ENCODE results near the gene NAGLU. TPM values are rescaled to one million over a fixed set of nuclear protein-coding genes. Genes with fewer than 3 reads are reported as not detected.
A peak's percentile ranks its signal among the peaks of the same experiment; 100 is the strongest.

Gene NAGLU
- total RNA-seq, 1 donor from 2014 or later, result 6.2 TPM

DNA sequence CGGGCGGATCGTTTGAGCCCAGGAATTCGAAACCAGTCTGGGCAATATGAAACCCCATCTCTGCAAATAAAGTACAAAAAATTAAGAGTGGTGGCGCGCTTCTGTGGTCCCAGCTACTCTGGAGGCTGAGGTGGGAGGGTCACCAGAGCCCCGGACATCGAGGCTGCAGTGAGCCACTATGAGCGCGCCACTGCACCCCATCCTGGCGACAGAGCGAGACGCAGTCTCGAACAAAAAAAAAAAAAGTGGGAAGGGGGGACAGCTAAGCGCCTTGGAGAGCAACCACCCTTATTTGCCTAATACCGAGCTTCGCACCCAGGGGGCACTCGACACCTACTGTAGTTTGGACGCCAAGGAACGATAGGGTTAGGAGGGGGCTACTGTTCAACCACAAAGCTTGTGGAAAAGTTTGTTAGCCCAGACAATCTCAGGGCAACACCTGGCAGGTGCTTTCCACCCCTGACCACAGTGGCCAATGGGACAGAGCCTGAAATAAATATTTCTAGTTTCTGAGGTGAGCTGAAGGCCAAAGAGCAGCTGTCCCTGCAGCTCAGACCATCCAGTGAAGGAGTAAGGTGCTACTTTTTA lies 42.3 kb downstream of the NAGLU start:
- peak overlapping the region; percentile 79 for H3K4me2 ChIP-seq
- no peak overlapping the region for H2AFZ ChIP-seq (replicated peaks)
- H3K27ac Mint-ChIP-seq, result peak overlapping the region; percentile 99
- H3K4me1 Mint-ChIP-seq, result peaks cover 28% of the 10 kb centered on the region
- TF ChIP-seq EZH2 (IDR thresholded peaks at IDR 0.05) (peak; percentile 24), CTCF (IDR thresholded peaks at IDR 0.05) (peak; percentile 73), EZH2phosphoT487 (IDR thresholded peaks at IDR 0.05) (no peak)
- H3K79me2 ChIP-seq (ENCODE audit: low read depth), result peaks cover 25% of the 10 kb centered on the region
- peak overlapping the region; percentile 100 for H3K4me3 Mint-ChIP-seq
- H3K9ac ChIP-seq, result peak overlapping the region; percentile 42
- H3K9me3 Mint-ChIP-seq, result no peaks in the 10 kb centered on the region
- DNase-seq (ENCODE audit: low spot score), result peak; percentile 92
- no peaks in the 10 kb centered on the region for H3K27me3 ChIP-seq
- H3K27me3 Mint-ChIP-seq (ENCODE audit: insufficient read depth, low read depth), result peaks cover 6% of the 10 kb centered on the region
- no peak overlapping the region for H3K27ac ChIP-seq
- H3K4me1 ChIP-seq, result peaks cover 14% of the 10 kb centered on the region
- H3K9me3 ChIP-seq (ENCODE audit: low read depth), result no peaks in the 10 kb centered on the region
- peaks cover 41% of the 10 kb centered on the region for H3F3A ChIP-seq (ENCODE audit: low read depth)
- H3K36me3 Mint-ChIP-seq, result peaks cover 23% of the 10 kb centered on the region
- H3K36me3 ChIP-seq, result no peaks in the 10 kb centered on the region
- peaks cover 11% of the 10 kb centered on the region for H4K20me1 ChIP-seq (ENCODE audit: low read depth)
- H3K4me3 ChIP-seq, result peak overlapping the region; percentile 67

- no peaks in the 10 kb centered on the region for H3K9me3 Mint-ChIP-seq
These were observed 43.9 kb downstream of the NAGLU start for GRCh38 chr17:42579794-42580551.

DNA sequence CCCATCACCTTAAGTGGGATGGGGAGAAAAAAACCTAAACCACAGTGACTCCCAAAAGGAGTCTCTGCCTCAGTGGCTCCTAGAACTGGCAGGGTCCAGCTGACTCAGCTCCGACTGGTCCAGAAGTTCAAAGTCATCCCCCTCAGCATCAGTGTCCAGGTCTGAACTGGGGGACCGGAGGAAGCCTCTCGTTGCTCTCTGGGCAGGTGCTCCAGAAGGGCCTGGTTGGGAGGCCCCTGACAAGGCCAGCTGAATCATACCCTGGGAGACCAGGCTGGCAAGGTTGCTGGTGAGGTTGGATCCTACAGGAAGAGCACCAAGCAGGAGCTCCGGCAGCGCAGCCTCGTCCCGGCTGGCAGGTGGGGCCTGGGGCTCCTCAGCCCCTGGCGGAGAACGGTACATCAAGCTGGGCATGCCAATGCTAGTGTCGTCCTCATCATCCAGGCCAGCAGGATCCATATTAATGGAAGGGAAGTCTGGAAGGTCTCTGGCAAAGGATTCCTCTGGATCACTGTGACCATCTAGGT lies 45.8 kb downstream of the NAGLU start:
- H2AFZ ChIP-seq (replicated peaks), result no peak overlapping the region
- H3K9me3 ChIP-seq (ENCODE audit: low read depth), result no peaks in the 10 kb centered on the region
- H3K36me3 Mint-ChIP-seq, result peaks cover 22% of the 10 kb centered on the region
- H3K4me1 ChIP-seq, result peaks cover 5% of the 10 kb centered on the region
- H3K79me2 ChIP-seq (ENCODE audit: low read depth), result peaks cover 6% of the 10 kb centered on the region
- no peak overlapping the region for H3K27ac ChIP-seq
- H3K9me3 Mint-ChIP-seq, result no peaks in the 10 kb centered on the region
- no peak overlapping the region for H3K4me3 Mint-ChIP-seq
- H3F3A ChIP-seq (ENCODE audit: low read depth), result peaks cover 27% of the 10 kb centered on the region
- no peak overlapping the region for H3K4me3 ChIP-seq
- no peak overlapping the region for H3K9ac ChIP-seq
- H3K27me3 Mint-ChIP-seq (ENCODE audit: insufficient read depth, low read depth), result peaks cover 3% of the 10 kb centered on the region
- no peak overlapping the region for H3K4me2 ChIP-seq
- no peak for TF ChIP-seq EZH2 (IDR thresholded peaks at IDR 0.05)
- TF ChIP-seq EZH2phosphoT487 (IDR thresholded peaks at IDR 0.05), result no peak
- TF ChIP-seq CTCF (IDR thresholded peaks at IDR 0.05), result no peak
- no peaks in the 10 kb centered on the region for H3K27me3 ChIP-seq
- H3K27ac Mint-ChIP-seq, result no peak overlapping the region
- DNase-seq (ENCODE audit: low spot score), result no peak
- H3K36me3 ChIP-seq, result no peaks in the 10 kb centered on the region
- peaks cover 15% of the 10 kb centered on the region for H3K4me1 Mint-ChIP-seq
- peaks cover 6% of the 10 kb centered on the region for H4K20me1 ChIP-seq (ENCODE audit: low read depth)

More at GRCh38 chr17:42579794-42580551, 43.9 kb downstream of the NAGLU start:
- Histone ChIP-seq H3K9me3 (ENCODE audit: low read depth) (no peaks in the 10 kb centered on the region), H3K36me3 (no peaks in the 10 kb centered on the region), H4K20me1 (ENCODE audit: low read depth) (peaks cover 6% of the 10 kb centered on the region), H3F3A (ENCODE audit: low read depth) (peaks cover 28% of the 10 kb centered on the region), H3K27me3 (no peaks in the 10 kb centered on the region), H3K27ac (no peak overlapping the region), H3K4me3 (no peak overlapping the region), H3K9ac (no peak overlapping the region), H3K4me2 (no peak overlapping the region), H3K79me2 (ENCODE audit: low read depth) (peaks cover 25% of the 10 kb centered on the region), H2AFZ (replicated peaks) (no peak overlapping the region), H3K4me1 (peaks cover 14% of the 10 kb centered on the region)
- no peak for TF ChIP-seq CTCF (IDR thresholded peaks at IDR 0.05)
- TF ChIP-seq EZH2 (IDR thresholded peaks at IDR 0.05), result no peak
- no peak for TF ChIP-seq EZH2phosphoT487 (IDR thresholded peaks at IDR 0.05)
- peaks cover 25% of the 10 kb centered on the region for H3K36me3 Mint-ChIP-seq
- peaks cover 6% of the 10 kb centered on the region for H3K27me3 Mint-ChIP-seq (ENCODE audit: insufficient read depth, low read depth)
- peaks cover 28% of the 10 kb centered on the region for H3K4me1 Mint-ChIP-seq
- H3K27ac Mint-ChIP-seq, result no peak overlapping the region
- H3K4me3 Mint-ChIP-seq, result peak overlapping the region; percentile 75
- no peak for DNase-seq (ENCODE audit: low spot score)
